Smooth muscle cell (in vitro differentiated cells): Measurements from ENCODE around the gene HAUS5. TPM values are rescaled to one million over a fixed set of nuclear protein-coding genes. Genes with fewer than 3 reads are reported as not detected.
A peak's percentile ranks its signal among the peaks of the same experiment; 100 is the strongest.

ENCODE experiments used
- DNase-seq: peaks from one replicate; lab custom pipeline; 2025; ENCODE audit not compliant: unreplicated experiment; lab: John Stamatoyannopoulos, UW
- H2AFZ ChIP-seq: fragments of 200-600 bp; sonication (generic); 2 replicates; pipeline ENCODE4 v1.6.0; 2016; ENCODE audit warnings: antibody characterized with exemption, low read depth, mild to moderate bottlenecking
- H3F3A ChIP-seq: fragments of 200-600 bp; sonication (generic); 2 replicates; pipeline ENCODE4 v1.6.0; 2017; ENCODE audit warnings: antibody characterized with exemption, low read depth
- H3K27ac ChIP-seq: fragments of 200-600 bp; sonication (generic); 2 replicates; pipeline ENCODE4 v1.5.1; 2016; ENCODE audit warnings: low read depth, mild to moderate bottlenecking
- H3K27me3 ChIP-seq: fragments of 200-600 bp; sonication (generic); 2 replicates; pipeline ENCODE4 v1.6.1; 2016; ENCODE audit warnings: low read depth, mild to moderate bottlenecking
- H3K36me3 ChIP-seq: fragments of 200-600 bp; sonication (generic); 2 replicates; pipeline ENCODE4 v1.5.1; 2016; ENCODE audit warnings: low read depth
- H3K4me1 ChIP-seq: fragments of 200-600 bp; sonication (generic); 2 replicates; pipeline ENCODE4 v1.5.1; 2016; ENCODE audit warnings: low read depth
- H3K4me2 ChIP-seq: fragments of 200-600 bp; sonication (generic); 2 replicates; pipeline ENCODE4 v1.6.0; 2016; ENCODE audit warnings: mild to moderate bottlenecking
- H3K4me3 ChIP-seq: fragments of 200-600 bp; sonication (generic); 2 replicates; pipeline ENCODE4 v1.5.1; 2016; ENCODE audit warnings: mild to moderate bottlenecking
- H3K79me2 ChIP-seq: fragments of 200-600 bp; sonication (generic); 2 replicates; pipeline ENCODE4 v1.6.0; 2016; ENCODE audit warnings: low read depth, mild to moderate bottlenecking
- H3K9ac ChIP-seq: fragments of 200-600 bp; sonication (generic); 2 replicates; pipeline ENCODE4 v1.6.0; 2016; ENCODE audit warnings: low read depth
- H3K9me3 ChIP-seq: fragments of 200-600 bp; sonication (generic); replicated peaks from 2 replicates; pipeline ENCODE4 v1.5.1; 2016; ENCODE audit warnings: low read depth
- H4K20me1 ChIP-seq: fragments of 200-600 bp; sonication (generic); 2 replicates; pipeline ENCODE4 v1.6.0; 2016; ENCODE audit warnings: low read depth
- WGBS: methylation state at CpG from one replicate; pipeline ENCODE4 v1.1.7; 2016; ENCODE audit warnings: low lambda C conversion rate; 5-methylcytosine and 5-hydroxymethylcytosine counted together
- polyA plus RNA-seq: library from polyadenylated mRNA; unstranded; fragments of >200 nt; fragmentation: Nextera tagmentation; extraction: Ambion mirVana; gene quantifications from 2 replicates; pipeline ENCODE4 v1.2.1, GENCODE V29; 2016
- total RNA-seq: library from RNA; depleted of rRNA; stranded (reverse); fragments of >200 nt; gene quantifications from 2 replicates; pipeline ENCODE4 v1.2.3, GENCODE V29; 2014
- TF ChIP-seq, protein P1 (sequence below): fragments of 200-600 bp; sonication (generic); IDR thresholded peaks from 2 replicates; pipeline ENCODE4 v1.5.1; 2017; ENCODE audit warnings: borderline replicate concordance, mild to moderate bottlenecking, antibody characterized with exemption; ENCODE audit not compliant: insufficient read depth, poor library complexity, severe bottlenecking

HAUS5 gene
- total and polyA plus RNA-seq, 2 experiments from 2014 or later: 6.4 to 14.0 TPM

DNA sequence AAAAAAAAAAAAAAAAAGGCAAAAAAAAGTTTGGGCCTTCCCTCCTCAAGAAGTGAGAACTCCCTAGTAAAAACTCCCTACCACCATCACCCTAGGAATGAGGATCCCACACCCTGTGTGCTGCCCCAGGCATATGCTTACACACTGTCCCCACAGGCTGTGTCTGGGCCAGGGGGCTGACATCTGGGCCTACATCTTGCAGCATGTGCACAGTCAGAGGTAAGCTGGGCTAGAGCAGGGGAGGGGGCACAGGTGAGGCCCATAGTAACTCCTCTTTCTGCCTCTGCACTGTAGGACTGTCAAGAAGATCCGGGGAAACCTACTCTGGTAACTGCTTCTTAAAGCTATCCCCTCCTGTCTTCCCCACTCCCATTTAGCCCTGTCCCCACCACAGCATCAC is 1.0 kb downstream of the HAUS5 start:
- Histone ChIP-seq H3K4me2 (peak overlapping the region; percentile 94), H3K36me3 (no peaks in the 10 kb centered on the region), H3K4me3 (no peak overlapping the region), H3F3A (no peaks in the 10 kb centered on the region), H3K79me2 (no peaks in the 10 kb centered on the region), H3K27ac (no peak overlapping the region), H3K4me1 (peaks cover 4% of the 10 kb centered on the region), H3K27me3 (no peaks in the 10 kb centered on the region), H4K20me1 (no peaks in the 10 kb centered on the region), H3K9me3 (no peaks in the 10 kb centered on the region), H3K9ac (no peak overlapping the region), H2AFZ (no peak overlapping the region)
- DNase-seq: no peak
- TF ChIP-seq, protein P1, sequence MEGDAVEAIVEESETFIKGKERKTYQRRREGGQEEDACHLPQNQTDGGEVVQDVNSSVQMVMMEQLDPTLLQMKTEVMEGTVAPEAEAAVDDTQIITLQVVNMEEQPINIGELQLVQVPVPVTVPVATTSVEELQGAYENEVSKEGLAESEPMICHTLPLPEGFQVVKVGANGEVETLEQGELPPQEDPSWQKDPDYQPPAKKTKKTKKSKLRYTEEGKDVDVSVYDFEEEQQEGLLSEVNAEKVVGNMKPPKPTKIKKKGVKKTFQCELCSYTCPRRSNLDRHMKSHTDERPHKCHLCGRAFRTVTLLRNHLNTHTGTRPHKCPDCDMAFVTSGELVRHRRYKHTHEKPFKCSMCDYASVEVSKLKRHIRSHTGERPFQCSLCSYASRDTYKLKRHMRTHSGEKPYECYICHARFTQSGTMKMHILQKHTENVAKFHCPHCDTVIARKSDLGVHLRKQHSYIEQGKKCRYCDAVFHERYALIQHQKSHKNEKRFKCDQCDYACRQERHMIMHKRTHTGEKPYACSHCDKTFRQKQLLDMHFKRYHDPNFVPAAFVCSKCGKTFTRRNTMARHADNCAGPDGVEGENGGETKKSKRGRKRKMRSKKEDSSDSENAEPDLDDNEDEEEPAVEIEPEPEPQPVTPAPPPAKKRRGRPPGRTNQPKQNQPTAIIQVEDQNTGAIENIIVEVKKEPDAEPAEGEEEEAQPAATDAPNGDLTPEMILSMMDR: no peak
- WGBS: 100% methylated on average over 1 of the region's 1 CpG

DNA sequence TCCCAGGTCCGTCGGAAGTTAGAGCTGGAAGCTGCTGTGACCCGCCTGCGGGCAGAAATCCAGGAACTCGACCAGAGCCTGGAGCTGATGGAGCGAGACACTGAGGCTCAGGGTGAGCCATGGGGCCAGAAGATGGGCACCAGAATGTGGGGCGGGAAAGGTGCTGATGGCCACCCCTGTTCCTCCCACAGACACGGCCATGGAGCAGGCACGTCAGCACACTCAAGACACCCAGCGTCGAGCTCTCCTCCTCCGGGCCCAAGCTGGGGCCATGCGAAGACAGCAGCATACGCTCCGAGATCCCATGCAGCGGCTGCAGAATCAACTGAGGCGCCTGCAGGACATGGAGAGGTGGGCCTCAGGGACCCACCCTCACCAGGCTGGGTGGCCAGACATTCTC is 2.5 kb downstream of the HAUS5 start:
- Histone ChIP-seq H3K4me3 (no peak overlapping the region), H3K4me2 (no peak overlapping the region), H4K20me1 (no peaks in the 10 kb centered on the region), H3K9me3 (no peaks in the 10 kb centered on the region), H3K4me1 (peaks cover 4% of the 10 kb centered on the region), H3K9ac (no peak overlapping the region), H3K27ac (no peak overlapping the region), H3F3A (no peaks in the 10 kb centered on the region), H3K79me2 (no peaks in the 10 kb centered on the region), H3K36me3 (no peaks in the 10 kb centered on the region), H2AFZ (no peak overlapping the region), H3K27me3 (no peaks in the 10 kb centered on the region)
- DNase-seq: no peak
- TF ChIP-seq, protein P1: no peak
- 98% methylated on average over 17 of the region's 17 CpGs for WGBS

DNA sequence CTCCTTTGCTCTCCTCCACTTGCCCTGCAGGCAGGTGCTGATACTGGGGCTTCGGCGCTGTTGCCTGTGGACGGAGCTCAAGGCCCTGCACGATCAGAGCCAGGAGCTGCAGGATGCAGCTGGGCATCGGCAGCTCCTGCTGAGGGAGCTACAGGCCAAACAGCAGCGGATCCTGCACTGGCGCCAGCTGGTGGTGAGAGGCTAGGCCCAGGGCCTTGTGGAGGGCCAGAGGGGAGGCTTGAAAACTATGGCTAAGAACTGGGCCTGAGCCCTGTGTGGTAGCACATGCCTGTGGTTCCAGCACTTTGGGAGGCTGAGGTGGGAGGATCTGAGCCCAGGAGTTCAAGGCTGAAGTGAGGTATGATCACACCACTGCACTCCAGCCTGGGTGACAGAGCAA is 6.3 kb downstream of the HAUS5 start:
- no peaks in the 10 kb centered on the region for H3K27me3 ChIP-seq
- no peaks in the 10 kb centered on the region for H3K79me2 ChIP-seq
- H3F3A ChIP-seq: no peaks in the 10 kb centered on the region
- no peaks in the 10 kb centered on the region for H3K4me1 ChIP-seq
- H4K20me1 ChIP-seq: no peaks in the 10 kb centered on the region
- no peak overlapping the region for H3K9ac ChIP-seq
- TF ChIP-seq, protein P1: no peak
- H3K36me3 ChIP-seq: no peaks in the 10 kb centered on the region
- no peaks in the 10 kb centered on the region for H3K9me3 ChIP-seq
- H3K4me2 ChIP-seq: no peak overlapping the region
- no peak overlapping the region for H3K27ac ChIP-seq
- H3K4me3 ChIP-seq: no peak overlapping the region
- DNase-seq: no peak
- 93% methylated on average over 7 of the region's 7 CpGs for WGBS
- no peak overlapping the region for H2AFZ ChIP-seq

DNA sequence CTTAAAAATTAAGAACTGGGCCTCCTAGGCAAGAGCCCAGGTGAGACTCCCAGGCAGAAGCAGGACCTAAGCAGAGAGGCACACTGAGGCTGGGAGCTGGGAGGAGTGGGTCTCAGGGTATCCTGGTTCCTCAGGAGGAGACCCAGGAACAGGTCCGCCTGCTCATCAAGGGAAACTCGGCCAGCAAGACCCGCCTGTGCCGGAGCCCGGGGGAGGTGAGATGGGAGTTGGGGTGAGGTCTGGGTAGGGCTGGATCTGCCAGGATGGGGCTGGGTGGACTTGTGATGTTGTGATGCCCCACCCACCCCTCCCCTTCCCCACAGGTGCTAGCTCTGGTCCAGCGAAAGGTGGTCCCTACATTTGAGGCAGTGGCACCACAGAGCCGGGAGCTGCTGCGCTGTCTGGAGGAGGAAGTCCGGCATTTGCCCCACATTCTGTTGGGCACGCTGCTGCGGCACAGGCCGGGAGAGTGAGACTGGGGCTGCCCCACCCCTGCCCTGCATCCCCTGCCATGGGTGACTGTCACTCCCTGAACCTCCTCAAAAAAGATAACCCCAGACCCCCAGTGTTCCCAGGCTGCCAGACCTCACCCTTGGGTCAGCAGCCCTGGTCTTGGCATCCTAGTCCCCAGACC is 6.9 kb downstream of the HAUS5 start:
- no peaks in the 10 kb centered on the region for H3K9me3 ChIP-seq
- no peaks in the 10 kb centered on the region for H3K36me3 ChIP-seq
- no peaks in the 10 kb centered on the region for H3K4me1 ChIP-seq
- no peak overlapping the region for H3K4me3 ChIP-seq
- no peaks in the 10 kb centered on the region for H3K79me2 ChIP-seq
- DNase-seq: no peak
- H3K4me2 ChIP-seq: no peak overlapping the region
- no peak overlapping the region for H3K27ac ChIP-seq
- H3K9ac ChIP-seq: no peak overlapping the region
- TF ChIP-seq, protein P1: no peak
- no peaks in the 10 kb centered on the region for H3K27me3 ChIP-seq
- H3F3A ChIP-seq: no peaks in the 10 kb centered on the region
- H4K20me1 ChIP-seq: no peaks in the 10 kb centered on the region
- WGBS: 98% methylated on average over 8 of the region's 12 CpGs
- no peak overlapping the region for H2AFZ ChIP-seq
